Right lobe of liver (tissue), 4 donors: Measurements from ENCODE around the gene FOSB.

ENCODE experiments used
- CTCF ChIP-seq, 4 donors: fragments of 200-600 bp in 3 of 4; fragments of 450-650 bp in 1 of 4; IDR thresholded peaks; one replicate each; pipeline versions ENCODE4 v1.5.1 to v1.8.0; 2016 to 2022; ENCODE audit warnings: antibody characterized with exemption in 4 of 4, mild to moderate bottlenecking in 2 of 4
- POLR2A ChIP-seq: fragments of 450-650 bp; IDR thresholded peaks from one replicate; pipeline ENCODE4 v1.6.1; 2017; ENCODE audit warnings: antibody characterized with exemption, mild to moderate bottlenecking
- donor health status: DM: no; HTN: no; CAD: no.
- donor health status: DM: no; HTN: no; CAD: no.
- donor health status: DM: no; HTN: yes; CAD: no.

DNA sequence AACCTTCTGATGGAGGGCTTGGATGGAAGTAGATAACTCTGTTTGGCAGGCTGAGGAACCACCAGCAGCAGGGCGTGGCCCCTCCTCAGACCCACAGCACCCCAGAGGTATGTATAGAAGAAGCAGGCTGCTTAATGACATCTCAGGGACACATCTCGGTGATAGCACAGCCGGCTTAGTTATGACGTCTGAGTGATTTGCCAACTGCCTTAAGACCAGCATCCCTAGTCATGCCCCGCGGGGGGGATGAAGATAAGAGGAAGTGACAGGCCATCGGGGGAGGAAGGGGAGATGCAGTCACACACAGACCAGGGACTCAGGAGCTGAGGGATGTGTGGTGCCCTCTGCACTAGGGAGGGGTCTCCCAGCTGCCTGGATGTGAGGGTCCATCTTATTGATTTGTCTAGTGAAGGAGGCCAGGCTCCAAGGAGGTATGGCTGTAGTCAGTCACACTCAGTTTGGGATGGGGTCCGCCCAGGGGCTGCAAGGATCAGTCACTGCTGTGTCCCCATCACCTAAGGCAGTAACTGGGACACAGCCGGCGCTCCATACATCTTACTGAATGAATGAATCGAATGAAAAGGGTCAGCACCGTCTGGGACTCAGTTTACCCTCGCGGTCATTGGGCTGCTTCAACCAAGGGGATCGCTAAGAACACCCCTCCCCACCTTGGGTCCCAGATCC lies 24.9 kb upstream of the FOSB start:
- TF ChIP-seq CTCF (IDR thresholded peaks at IDR 0.05) (no peak), POLR2A (no peak)
